ENCODE data around the gene TTBK1. TPM values are rescaled to one million over a fixed set of nuclear protein-coding genes. Genes with fewer than 3 reads are reported as not detected.

The TTBK1 gene
- total and polyA plus RNA-seq, 2 of the 4 experiments (the other 2 are of a cell fraction): 0.02 TPM; not detected in 1

DNA sequence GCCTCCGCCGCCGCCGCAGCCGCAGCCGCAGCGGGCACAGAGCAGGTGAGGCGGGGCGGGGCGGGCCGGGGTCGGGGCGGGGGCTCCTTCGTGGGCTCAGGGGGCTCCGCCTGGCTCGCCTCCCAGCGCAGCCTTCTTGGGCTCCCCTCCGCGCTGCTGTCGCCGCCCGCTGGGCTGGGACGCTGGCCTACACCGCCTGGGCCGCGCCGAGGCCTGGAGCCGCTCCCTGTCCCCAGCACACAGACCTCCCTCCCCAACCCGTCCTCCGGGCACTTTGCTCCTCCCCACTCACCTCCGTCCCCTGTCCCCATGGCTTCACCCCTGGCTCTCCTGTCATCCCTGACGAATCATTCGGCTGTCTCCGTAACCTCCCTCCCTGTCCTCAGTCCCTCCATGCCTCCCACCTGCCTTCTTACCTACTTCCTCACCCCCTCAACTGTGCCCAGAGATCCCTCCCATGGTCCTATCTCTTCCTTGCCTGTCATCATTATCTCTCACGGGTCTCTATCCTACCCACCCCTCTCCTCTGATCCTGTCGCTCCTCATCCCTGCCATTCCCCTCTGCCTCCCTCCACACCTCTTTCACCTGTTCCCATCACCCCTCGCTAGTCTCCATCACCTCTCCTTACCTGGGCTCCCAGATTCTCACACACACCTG, 512 bp downstream of the TTBK1 start:
- Histone ChIP-seq H3K23ac (ENCODE audit: low read depth, low read length) (no peak overlapping the region), H2BK120ac (ENCODE audit: low read depth, low read length) (no peak overlapping the region), H4K20me1 (ENCODE audit: insufficient read depth, low read length) (no peaks in the 10 kb centered on the region), H3K79me1 (ENCODE audit: low read depth in 1 of 2, low read length in 2 of 2) (no peaks in the 10 kb centered on the region), H3K9me1 (ENCODE audit: insufficient read depth, low read length) (0 out of 2 replicates have a peak, but pooled peaks cover 4% of the 10 kb centered on the region), H4K8ac (ENCODE audit: low read depth in 2 of 2, low read length in 2 of 2) (no peak overlapping the region), H2BK5ac (ENCODE audit: low read depth, low read length, poor library complexity, severe bottlenecking) (no peak overlapping the region), H2BK20ac (ENCODE audit: low read depth, low read length) (no peak overlapping the region), H3K4me1 (ENCODE audit: control insufficient read depth, insufficient read depth, low read length) (no peaks in the 10 kb centered on the region; the same call in 1 of the 2 replicates), H3K9ac (ENCODE audit: low read depth, low read length) (no peak overlapping the region), H4K5ac (ENCODE audit: low read depth, low read length) (no peak overlapping the region), H2AK9ac (replicated peaks; ENCODE audit: low read depth, low read length, poor library complexity) (no peak overlapping the region), H3K56ac (ENCODE audit: extremely low read depth, insufficient read depth, low read length) (no peak overlapping the region), H3K18ac (ENCODE audit: low read depth, low read length) (no peak overlapping the region), H2AFZ (replicated peaks; ENCODE audit: low read length, poor library complexity) (no peak overlapping the region), H2BK15ac (ENCODE audit: low read depth, low read length) (no peak overlapping the region), H3K4ac (ENCODE audit: low read depth, low read length) (no peak overlapping the region), H3K4me3 (ENCODE audit: insufficient read depth, low read depth, low read length) (no peak overlapping the region), H3K14ac (replicated peaks; ENCODE audit: low read depth, low read length) (no peak overlapping the region), H3K9me3 (ENCODE audit: control insufficient read depth, insufficient read depth, low read length) (peaks cover 6% of the 10 kb centered on the region), H3K4me2 (ENCODE audit: low read depth, low read length) (no peak overlapping the region), H4K91ac (ENCODE audit: insufficient read depth, low read depth, low read length) (no peak overlapping the region), H2AK5ac (ENCODE audit: low read depth, low read length) (no peak overlapping the region), H3K27me3 (ENCODE audit: control insufficient read depth, insufficient read depth, low read length) (peaks cover 72% of the 10 kb centered on the region), H3K36me3 (ENCODE audit: control insufficient read depth, insufficient read depth, low read length) (no peaks in the 10 kb centered on the region), H3K27ac (ENCODE audit: insufficient read depth, low read length) (no peak overlapping the region)
- ChIA-PET POLR2A (ENCODE audit: unreplicated experiment) (no interaction called here), CTCF (no interaction called here)
- dilution Hi-C loops (cut with HindIII; ENCODE audit: low sequenced_read_pairs, unreplicated experiment): no loop called here
- DNase-seq (no peak), ATAC-seq (ENCODE audit: low read depth) (no peak)
- in situ Hi-C loops (cut with MboI; ENCODE audit: low sequenced_read_pairs): no loop called here
- 9% methylated on average over 24 of the region's 37 CpGs; no CpG with 5 or more reads in 1 of the 2 experiments for WGBS, 2 experiments (ENCODE audit: extremely low coverage in 2 of 2, insufficient read length in 1 of 2)
- intact Hi-C loops (cut with micrococcal nuclease): no loop called here
- no TSS peak for BruUV-seq (replicated peaks)
- TF ChIP-seq NFE2L2 (IDR thresholded peaks at IDR 0.05; ENCODE audit: low read depth, low read length) (no peak), SMC3 (IDR thresholded peaks at IDR 0.05; ENCODE audit: low read depth, low read length) (no peak), CHD1 (IDR thresholded peaks at IDR 0.05; ENCODE audit: low read depth, low read length) (no peak)
